Right cardiac atrium (tissue), 5 donors: ENCODE results near the gene MRPS2. TPM values are rescaled to one million over a fixed set of nuclear protein-coding genes. Genes with fewer than 3 reads are reported as not detected.
"Not testable (repeated sequence)": the region's sequence is repeated elsewhere in the genome, so short reads cannot be mapped to it uniquely, and the experiment has no call there.

Experiments
- ATAC-seq, 2 donors: fragments of 200-7000 bp; cut with Tn5 transposase; one replicate each; pipeline versions ENCODE4 v1.8.0 to v1.9.1; 2020; ENCODE audit warnings: moderate library complexity in 2 of 2, mild to moderate bottlenecking in 1 of 2
- DNase-seq, 3 donors: peaks; one replicate each; pipeline ENCODE4 v3.0.0-alpha.2; 2020
- H3K27ac ChIP-seq: one replicate; pipeline ENCODE4 v1.5.1; 2013; ENCODE audit warnings: mild to moderate bottlenecking, low read length, control low read depth, moderate library complexity
- H3K27me3 ChIP-seq: one replicate; pipeline ENCODE4 v1.6.1; 2013; ENCODE audit not compliant: control insufficient read depth, insufficient read depth
- H3K4me1 ChIP-seq: one replicate; pipeline ENCODE4 v1.6.1; 2013; ENCODE audit warnings: low read length; ENCODE audit not compliant: control insufficient read depth, insufficient read depth
- H3K4me3 ChIP-seq: one replicate; pipeline ENCODE4 v1.5.1; 2013; ENCODE audit warnings: low read length, control low read depth
- H3K9me3 ChIP-seq: one replicate; pipeline ENCODE4 v1.6.1; 2013; ENCODE audit warnings: low read length; ENCODE audit not compliant: control insufficient read depth
- WGBS: extraction: QIAGEN DNeasy Blood & Tissue Kit; methylation state at CpG from one replicate; pipeline ENCODE4 v1.1.7; 2013; 5-methylcytosine and 5-hydroxymethylcytosine counted together
- intact Hi-C, 4 donors: fragments of 100-400 bp; cut with DNase I; formaldehyde crosslinking; loops; one replicate each; pipeline versions ENCODE4 v1.11.0 to v1.14.0; 2022 to 2023
- polyA plus RNA-seq: library from polyadenylated mRNA; stranded (reverse); fragments of 200-250 nt; gene quantifications from one replicate; pipeline ENCODE4 v1.2.3, GENCODE V29; 2013
- total RNA-seq, 4 donors: library from RNA; stranded (reverse); fragmentation: NEBNext Ultra II Directional; extraction: Animal tissue kit (Norgen Biotek cat#: 25700); gene quantifications; one replicate each; pipeline ENCODE4 v1.2.1, GENCODE V29; 2021
- donor health status: healthy with polysubstance abuse.
- donor health status: DM: no; HTN: yes; CAD: no.
- donor health status: DM: no; HTN: no; CAD: no.
- donor health status: DM: no; HTN: yes; CAD: no; lungs with severe emphysema.
- donor health status: DM: yes; HTN: yes; CAD: no.

MRPS2 gene
- total and polyA plus RNA-seq, 5 donors: 27.1 to 48.9 (median 38.1) TPM

DNA sequence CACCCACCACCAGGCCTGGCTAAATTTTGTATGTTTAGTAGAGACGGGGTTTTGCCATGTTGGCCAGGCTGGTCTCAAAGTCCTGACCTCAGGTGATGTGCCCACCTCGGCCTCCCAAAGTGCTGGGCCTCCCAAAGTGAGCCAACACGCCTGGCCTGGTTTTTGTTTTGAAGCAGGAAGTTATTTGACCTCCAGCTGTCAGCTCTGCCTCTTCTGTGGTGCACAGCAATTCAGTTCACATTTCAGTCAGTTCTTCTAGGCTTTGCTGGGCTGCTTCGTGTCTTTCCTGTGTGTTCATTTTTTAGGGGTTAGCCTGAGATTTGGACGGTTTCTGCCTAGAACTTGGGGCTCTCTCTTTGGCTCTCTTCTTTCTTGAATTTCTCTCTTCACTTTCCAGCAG lies 29.7 kb downstream of the MRPS2 start:
- intact Hi-C loops: no loop called here
- no peak overlapping the region for H3K4me3 ChIP-seq
- 78% methylated on average over 5 of the region's 5 CpGs for WGBS
- no peaks in the 10 kb centered on the region for H3K4me1 ChIP-seq
- no peak overlapping the region for H3K27ac ChIP-seq
- DNase-seq (no peak), ATAC-seq (no peak)
- no peaks in the 10 kb centered on the region for H3K9me3 ChIP-seq
- H3K27me3 ChIP-seq: no peaks in the 10 kb centered on the region

DNA sequence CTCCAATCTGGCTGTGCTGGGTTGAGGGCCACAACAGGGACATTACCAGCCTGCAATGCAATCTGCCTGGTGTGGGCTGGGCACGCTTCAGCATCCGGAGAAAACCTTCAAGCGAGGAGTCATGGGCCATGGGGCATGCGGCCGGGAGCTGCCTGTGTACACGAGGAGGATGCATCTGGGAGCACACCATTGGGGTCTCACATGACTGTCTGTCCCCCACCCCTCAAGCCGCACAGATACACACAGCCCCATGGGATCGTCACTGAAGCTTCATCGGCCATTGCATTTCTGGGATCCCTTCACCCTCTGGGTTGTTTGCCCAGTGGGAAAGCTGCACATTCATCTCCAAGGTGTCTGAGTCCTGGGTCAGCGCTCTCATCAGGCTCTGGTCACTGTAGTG lies 30.6 kb downstream of the MRPS2 start:
- H3K4me3 ChIP-seq: no peak overlapping the region

DNA sequence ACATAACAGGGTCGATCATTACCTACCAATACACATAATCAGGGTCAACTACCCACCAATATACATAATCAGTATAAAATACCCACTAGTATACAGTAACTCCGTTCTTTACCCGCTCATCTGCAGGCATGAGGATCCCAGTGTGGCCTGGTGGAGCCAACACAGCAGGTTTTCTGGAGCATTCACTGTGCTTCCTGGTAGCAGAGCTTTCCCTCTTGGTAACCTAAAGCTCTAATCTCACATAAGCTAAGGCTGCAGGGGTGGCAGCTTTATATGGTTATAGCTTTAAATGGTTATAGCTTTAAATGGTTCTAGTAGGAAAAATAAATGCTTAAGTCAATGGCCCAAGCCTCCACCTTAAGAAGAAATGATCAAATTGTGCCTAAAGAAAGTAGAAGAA lies 32.6 kb downstream of the MRPS2 start:
- WGBS: 94% methylated on average over 3 of the region's 3 CpGs
- Histone ChIP-seq H3K4me3 (no peak overlapping the region), H3K27ac (no peak overlapping the region), H3K9me3 (peaks cover 2% of the 10 kb centered on the region), H3K27me3 (no peaks in the 10 kb centered on the region), H3K4me1 (no peaks in the 10 kb centered on the region)
- intact Hi-C loops: no loop called here
- ATAC-seq (no peak), DNase-seq (no peak)

More for the DNA sequence above, 30.6 kb downstream of the MRPS2 start:
- H3K27me3 ChIP-seq: no peaks in the 10 kb centered on the region
- WGBS: 94% methylated on average over 10 of the region's 10 CpGs
- no peaks in the 10 kb centered on the region for H3K9me3 ChIP-seq
- H3K4me1 ChIP-seq: no peaks in the 10 kb centered on the region
- H3K27ac ChIP-seq: no peak overlapping the region
- ATAC-seq (no peak), DNase-seq (no peak)
- intact Hi-C loops: no loop called here

DNA sequence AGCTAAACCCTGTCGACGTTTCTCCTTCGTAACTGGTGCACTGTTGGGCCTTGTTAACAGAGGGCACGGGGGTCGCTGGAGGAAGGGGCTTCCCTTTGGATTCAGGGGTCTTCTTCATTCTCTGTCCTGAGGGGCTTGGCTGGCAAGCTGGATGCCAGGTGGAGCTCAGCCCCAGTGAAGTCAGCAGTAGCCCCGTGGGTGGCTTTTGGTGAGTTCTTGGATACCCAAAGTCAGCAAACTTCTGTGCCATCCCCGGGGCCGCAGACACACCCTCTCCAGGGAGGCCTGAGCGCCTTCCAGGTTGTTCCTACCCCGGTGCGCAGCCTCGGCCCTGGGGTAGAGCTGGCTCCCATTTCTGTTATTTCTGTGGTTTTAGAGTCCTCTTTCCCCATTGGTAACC lies 33.2 kb downstream of the MRPS2 start:
- 90% methylated on average over 12 of the region's 12 CpGs for WGBS
- ATAC-seq: no peak
- Histone ChIP-seq H3K27ac (no peak overlapping the region), H3K9me3 (peaks cover 2% of the 10 kb centered on the region), H3K27me3 (no peaks in the 10 kb centered on the region), H3K4me1 (no peaks in the 10 kb centered on the region), H3K4me3 (no peak overlapping the region)
- no peak for DNase-seq
- intact Hi-C loops: no loop called here

DNA sequence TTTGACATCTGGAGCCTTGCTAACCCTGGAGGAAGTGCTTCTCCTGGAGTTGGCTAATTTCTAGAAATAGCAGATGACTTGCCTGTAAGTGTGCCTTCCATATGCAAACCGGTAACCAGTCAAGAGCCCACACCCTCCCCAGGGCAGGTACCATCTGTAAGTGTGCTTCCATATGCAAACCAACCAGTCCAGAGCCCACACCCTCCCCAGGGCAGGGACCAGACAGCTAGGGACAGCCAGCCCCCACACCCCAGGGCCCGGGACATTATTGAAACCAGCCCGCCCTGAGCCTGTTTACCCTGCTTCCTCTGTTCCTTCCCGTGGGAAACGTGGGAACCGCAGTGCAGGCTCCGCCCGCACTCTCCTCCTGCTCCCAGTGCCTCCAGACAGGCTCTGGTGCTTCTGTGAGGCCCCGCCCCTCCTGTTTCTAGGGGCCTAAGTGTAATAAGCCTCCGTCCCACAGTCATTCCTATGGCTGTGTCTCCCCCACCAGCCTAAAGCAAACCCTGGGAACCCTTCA lies 33.8 kb downstream of the MRPS2 start:
- not testable (repeated sequence) for H3K27ac ChIP-seq, H3K27me3 ChIP-seq
- 30% methylated on average over 10 of the region's 10 CpGs for WGBS

DNA sequence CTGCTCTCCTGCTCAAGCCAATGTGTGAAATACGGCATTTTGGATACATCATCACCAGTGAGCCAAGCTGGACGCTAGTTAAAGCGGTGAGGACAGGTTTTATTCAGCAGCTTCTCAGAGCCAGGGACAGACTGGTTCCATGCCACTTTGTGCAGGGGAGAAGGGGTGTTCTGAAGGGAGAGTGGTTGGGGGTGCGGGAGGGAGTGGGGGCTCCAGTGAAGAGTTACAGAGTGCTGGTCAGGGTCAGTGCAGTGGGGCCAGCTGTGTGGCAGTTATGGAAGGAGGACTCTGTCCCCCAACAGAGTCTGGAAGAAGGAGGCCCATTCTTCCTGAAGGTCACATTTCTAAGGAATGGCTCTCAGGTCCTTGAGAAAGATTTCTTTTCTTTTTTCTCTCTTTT lies 34.3 kb downstream of the MRPS2 start:
- ATAC-seq: not testable (repeated sequence)

More for the DNA sequence above, 33.8 kb downstream of the MRPS2 start:
- H3K4me3 ChIP-seq, H3K9me3 ChIP-seq, intact Hi-C loops, DNase-seq, H3K4me1 ChIP-seq: not testable (repeated sequence)
- ATAC-seq: peak in 1 of 2 donors; percentile 36

DNA sequence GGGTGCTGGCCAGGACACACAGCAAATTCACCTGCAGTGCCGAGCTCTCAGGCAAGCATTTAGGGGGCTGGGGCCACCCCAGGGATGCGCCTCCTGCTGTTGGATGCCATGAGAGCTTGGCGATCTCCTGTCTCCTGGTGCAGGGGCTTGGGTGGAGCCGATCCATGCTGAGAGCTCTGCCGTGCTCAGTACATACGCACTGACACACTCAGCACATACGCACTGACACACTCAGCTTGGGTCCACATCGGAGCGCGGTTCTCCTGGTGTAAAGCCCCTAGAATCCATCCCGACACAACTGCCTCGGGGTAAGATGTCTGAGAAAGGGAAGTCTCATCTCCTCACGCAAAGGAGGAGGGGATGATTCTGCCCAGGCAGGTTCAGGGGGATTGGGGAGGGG lies 35.1 kb downstream of the MRPS2 start:
- H3K27ac ChIP-seq, DNase-seq, intact Hi-C loops, ATAC-seq, H3K27me3 ChIP-seq, H3K9me3 ChIP-seq, H3K4me3 ChIP-seq, H3K4me1 ChIP-seq: not testable (repeated sequence)
- 85% methylated on average over 13 of the region's 13 CpGs for WGBS

More for the DNA sequence above, 34.3 kb downstream of the MRPS2 start:
- intact Hi-C loops, H3K4me3 ChIP-seq, DNase-seq, H3K27me3 ChIP-seq, H3K4me1 ChIP-seq, H3K9me3 ChIP-seq, H3K27ac ChIP-seq: not testable (repeated sequence)
- WGBS: 71% methylated on average over 4 of the region's 4 CpGs

DNA sequence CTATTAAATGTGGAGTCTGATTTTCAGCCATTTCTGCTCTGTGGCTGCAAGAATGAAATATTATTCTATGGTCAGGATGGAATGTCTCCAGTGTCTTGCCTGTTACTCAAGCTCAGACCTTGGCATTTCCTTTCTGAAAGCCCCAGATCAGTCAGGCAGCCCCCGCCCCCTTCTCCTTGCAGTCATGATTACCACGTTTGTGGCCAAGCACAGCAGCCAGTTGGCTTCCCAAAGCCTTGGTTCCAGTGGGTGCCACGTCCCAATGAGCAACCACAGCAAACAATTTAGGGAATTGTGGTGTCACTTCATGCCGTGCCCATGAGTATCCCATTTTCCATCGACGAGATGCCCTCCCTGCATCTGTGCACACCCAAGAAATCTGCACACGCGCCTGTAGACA lies 35.7 kb downstream of the MRPS2 start:
- H3K9me3 ChIP-seq: peaks cover 2% of the 10 kb centered on the region
- no peak for ATAC-seq
- H3K4me3 ChIP-seq: no peak overlapping the region
- H3K27ac ChIP-seq: no peak overlapping the region
- DNase-seq: no peak
- intact Hi-C loops: no loop called here
- no peaks in the 10 kb centered on the region for H3K4me1 ChIP-seq
- 78% methylated on average over 8 of the region's 8 CpGs for WGBS
- H3K27me3 ChIP-seq: no peaks in the 10 kb centered on the region

DNA sequence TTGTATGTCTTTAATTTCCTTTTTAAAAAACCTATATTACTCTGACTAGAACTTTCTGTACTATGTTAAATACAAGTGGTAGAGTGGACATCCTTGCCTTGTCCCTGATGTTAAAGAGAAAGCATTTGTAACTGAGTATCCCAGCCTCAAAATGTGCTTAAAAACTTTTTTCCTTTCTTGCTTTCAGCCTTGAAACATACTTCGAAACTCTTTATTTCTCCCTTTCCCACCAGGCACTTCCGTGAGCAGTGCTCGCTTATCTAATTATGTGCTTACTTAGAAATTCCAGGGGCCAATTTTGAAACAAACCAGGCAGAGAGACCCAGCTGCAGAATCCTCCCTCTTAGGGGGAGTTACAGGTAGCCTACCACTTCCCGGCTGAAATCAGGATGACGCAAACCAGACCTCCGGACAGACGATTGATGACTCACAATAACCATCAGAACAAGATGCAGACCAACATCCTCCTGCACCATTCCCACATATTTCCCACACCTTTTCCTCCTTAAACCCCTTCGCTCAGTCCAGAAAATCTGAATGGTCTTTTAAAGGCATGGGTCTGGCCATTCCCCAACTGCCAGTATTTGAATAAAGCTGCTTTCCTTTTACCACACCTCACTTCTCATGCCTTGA lies 42.9 kb downstream of the MRPS2 start:
- H3K4me3 ChIP-seq, H3K27ac ChIP-seq, intact Hi-C loops, DNase-seq, H3K9me3 ChIP-seq, H3K27me3 ChIP-seq, H3K4me1 ChIP-seq, ATAC-seq: not testable (repeated sequence)
- WGBS: 24% methylated on average over 8 of the region's 8 CpGs

DNA sequence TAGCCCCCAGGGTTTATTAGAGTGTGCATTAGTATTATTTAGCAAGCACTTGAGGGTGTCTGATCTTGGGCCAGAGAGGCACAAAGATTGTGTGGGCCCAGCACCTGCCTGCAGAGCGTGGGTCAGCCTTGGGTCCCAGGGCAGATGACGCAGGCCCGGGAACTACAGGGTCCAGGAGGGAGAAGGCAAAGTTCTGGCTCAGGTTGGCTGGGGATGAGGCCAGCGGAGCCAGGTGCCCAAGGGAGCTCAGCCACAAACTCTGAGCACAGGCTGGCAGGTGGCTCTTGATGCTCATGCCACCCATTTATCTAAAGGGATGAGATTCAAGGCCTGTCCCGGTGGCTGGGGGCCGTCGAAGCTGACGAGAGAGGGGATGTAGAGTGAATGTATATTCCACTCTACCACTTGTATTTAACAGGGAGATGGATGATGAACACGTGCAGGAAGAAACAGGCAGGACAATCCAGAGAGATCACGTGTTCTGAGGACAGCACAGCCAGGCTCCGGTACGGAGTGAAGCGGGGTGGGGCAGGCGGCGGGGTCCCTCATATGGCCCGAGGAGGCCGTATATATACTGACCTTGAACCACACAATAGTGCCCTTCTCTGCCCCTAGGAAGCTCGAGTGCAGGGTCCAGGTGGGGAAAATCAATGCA lies 44.6 kb downstream of the MRPS2 start:
- no peaks in the 10 kb centered on the region for H3K27me3 ChIP-seq
- H3K27ac ChIP-seq: no peak overlapping the region
- no peak for ATAC-seq
- H3K9me3 ChIP-seq: no peaks in the 10 kb centered on the region
- intact Hi-C loops: no loop called here
- no peaks in the 10 kb centered on the region for H3K4me1 ChIP-seq
- H3K4me3 ChIP-seq: no peak overlapping the region
- DNase-seq: no peak
- WGBS: 85% methylated on average over 18 of the region's 18 CpGs

DNA sequence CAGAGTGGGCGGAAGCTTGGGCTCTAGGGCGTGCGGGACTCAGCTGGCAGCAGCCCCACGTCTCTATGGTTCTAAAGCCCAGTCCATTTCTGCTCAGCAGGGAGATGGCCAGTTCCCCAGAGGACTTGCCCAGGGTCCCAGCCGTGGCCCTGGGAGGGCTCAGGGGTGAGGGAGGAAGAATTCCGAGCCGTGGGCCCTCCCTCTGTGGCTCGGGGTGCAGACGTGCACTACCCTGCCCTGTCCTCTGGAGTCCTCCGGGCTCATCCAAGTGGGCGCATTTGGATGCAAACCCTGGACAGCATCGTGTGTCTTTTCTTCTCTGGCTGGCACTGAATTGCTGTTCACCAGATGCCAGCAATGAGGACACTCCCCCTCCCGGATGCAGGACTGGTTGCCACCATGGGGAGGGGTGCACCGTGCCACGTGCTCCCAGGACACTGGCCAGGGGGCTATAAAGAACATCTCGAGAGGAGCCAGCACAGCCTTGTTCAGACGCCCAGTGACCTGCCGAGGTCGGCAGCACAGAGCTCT lies 45.2 kb downstream of the MRPS2 start, which contains the start of gene OBP2A:
OBP2A (plus strand) TSS at position 481 of the 531 bp plus-strand sequence. CDS start 55 bp downstream, outside the sequence.
- H3K4me3 ChIP-seq, intact Hi-C loops, ATAC-seq, H3K27me3 ChIP-seq, H3K4me1 ChIP-seq, DNase-seq, H3K9me3 ChIP-seq, H3K27ac ChIP-seq: not testable (repeated sequence)
- WGBS: 75% methylated on average over 14 of the region's 19 CpGs
